A549 treated with Hydrocortisone at 1 μM for 4 hours (cell line): ENCODE data around the gene FKBP4. TPM values are rescaled to one million over a fixed set of nuclear protein-coding genes. Genes with fewer than 3 reads are reported as not detected.

Experiments used
- total RNA-seq: library from RNA; stranded (reverse); fragments of 200-300 nt; extraction: Qiagen RNA extraction; gene quantifications from 5 replicates; pipeline ENCODE4 v1.2.3, GENCODE V29; 2022

The FKBP4 gene, protein sequence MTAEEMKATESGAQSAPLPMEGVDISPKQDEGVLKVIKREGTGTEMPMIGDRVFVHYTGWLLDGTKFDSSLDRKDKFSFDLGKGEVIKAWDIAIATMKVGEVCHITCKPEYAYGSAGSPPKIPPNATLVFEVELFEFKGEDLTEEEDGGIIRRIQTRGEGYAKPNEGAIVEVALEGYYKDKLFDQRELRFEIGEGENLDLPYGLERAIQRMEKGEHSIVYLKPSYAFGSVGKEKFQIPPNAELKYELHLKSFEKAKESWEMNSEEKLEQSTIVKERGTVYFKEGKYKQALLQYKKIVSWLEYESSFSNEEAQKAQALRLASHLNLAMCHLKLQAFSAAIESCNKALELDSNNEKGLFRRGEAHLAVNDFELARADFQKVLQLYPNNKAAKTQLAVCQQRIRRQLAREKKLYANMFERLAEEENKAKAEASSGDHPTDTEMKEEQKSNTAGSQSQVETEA
- 90.9 to 103 TPM (median 98.7 TPM) in 5 replicates for total RNA-seq

DNA sequence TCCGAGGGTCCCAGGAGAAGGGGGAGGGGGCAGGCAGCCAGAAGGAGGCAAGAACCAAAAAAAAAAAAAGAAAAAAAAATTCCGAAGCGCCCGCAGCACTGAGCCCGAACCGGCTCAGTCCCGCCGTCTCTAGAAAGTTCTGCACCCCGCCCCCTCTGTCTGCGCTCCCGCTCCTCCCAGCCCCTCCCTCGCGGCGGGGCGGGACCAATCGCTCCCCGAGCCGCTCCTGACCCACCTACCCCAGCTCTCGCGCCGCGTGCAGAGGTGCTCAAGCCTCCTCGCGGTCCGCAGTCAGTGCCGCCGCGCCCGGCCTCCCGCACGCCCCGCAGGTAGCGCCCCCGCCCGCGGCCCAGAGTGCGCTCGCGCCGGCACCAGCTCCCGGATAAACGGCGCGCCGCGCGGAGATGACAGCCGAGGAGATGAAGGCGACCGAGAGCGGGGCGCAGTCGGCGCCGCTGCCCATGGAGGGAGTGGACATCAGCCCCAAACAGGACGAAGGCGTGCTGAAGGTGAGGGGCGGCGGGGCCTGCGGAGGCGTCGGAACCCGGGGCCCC, at the start of gene FKBP4:
TSS of gene FKBP4 (plus strand) at position 235 of the 554 bp plus-strand sequence. CDS start at position 405, 170 bp downstream.

DNA sequence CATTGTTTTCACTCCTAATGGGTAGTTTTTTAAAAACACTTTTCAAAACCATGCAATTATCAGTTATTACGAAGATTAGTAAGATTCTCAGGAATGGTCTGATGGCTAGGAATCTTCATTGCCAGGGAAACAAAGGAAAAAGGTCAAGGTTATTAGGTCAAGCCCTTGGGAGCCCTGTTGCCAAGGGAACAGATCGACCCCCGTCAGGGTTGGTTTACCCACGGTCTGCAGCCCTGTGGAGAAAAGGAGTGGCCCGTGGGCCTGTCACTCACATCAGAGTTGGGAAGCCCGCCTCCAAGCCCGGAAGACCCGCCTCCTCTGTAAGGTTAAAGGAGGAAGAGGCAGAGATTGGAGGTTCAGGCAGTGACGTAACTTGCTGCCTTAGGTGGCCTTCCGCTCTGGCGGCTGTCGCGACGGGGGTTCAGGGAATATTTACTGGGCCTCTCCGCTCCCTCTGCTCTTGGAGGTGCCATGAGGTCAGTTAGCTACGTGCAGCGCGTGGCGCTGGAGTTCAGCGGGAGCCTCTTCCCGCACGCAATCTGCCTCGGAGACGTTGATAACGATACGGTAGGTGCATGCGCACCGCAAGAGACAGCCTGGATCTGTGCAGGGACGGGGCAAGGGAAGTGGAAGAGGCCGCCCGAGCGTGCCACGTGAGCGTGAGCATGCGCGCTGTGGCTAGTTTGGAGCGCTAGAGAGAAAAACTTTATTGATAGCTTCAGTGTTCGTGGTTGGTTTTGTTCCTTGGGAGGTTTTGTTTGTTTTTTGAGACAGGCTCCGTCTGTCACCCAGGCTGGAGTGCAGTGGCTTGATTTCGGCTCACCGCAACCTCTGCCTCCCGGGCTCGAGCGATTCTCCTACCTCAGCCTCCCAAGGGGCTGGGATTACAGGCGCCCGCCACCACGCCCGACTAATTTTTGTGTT, 17.8 kb downstream of the FKBP4 start, which contains the start of gene ITFG2:
TSS of gene ITFG2 (plus strand) at position 379 of the 924 bp plus-strand sequence. CDS start at position 472, 93 bp downstream.

DNA sequence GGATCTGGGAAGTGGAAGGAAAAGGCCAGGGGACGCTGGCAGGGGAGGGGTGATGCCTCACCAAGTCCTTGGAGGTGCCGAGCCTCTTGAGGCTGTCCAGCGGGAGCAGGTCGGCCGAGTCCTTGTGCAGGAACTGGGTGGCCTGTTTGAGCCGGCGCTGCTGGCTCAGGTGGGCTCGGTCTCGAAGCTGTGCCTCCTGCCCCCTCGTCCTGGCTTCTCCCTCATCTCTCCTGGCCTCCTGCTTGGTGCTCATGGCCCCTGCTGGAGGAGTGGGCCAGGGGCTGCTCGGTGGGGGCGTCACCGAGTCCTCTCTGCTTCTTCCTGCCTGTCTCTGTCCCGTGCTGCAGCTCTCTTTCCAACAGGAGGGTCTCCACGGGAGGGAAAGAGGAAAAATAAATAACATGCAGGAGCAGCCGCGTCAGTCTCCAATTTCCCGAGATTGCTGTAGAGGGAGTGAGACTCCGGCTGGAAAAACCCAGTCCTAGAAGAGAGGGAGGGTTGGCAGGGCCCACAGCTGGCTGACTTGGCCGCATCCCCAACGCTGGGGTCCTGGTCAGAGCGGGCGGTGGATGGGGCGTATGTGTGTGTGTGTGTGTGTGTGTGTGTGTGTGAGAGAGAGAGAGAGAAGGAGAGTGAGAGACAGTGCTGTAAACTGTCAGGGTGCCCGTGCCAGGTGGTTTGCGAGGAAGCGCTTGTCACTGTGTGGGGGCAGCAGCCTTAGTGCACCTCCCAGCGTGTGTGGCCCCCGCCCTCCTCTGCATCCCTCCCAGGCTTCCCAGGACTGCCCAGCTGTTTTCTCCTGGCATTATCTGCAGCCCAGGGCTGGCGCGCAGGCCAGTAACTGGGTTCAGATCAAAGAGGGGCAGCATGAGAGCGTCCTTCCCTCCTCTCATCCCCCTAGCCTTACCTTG, 40.1 kb downstream of the FKBP4 start, which contains the start of gene NRIP2:
TSS of gene NRIP2 (minus strand) at position 455 of the 911 bp plus-strand sequence. CDS start at position 403, 52 bp downstream.

Other genes with a start within 250 kb of the FKBP4 start
- 13.3 to 16.5 TPM (median 14.6 TPM) in 5 replicates for gene ITFG2, start 17.7 kb downstream of the FKBP4 start, total RNA-seq
- not detected in 5 replicates for gene NRIP2, start 40.1 kb downstream of the FKBP4 start, total RNA-seq
- not detected in 5 replicates for gene TEX52, start 62.1 kb downstream of the FKBP4 start, total RNA-seq
- 84.5 to 96.5 TPM (median 91.4 TPM) in 5 replicates for gene FOXM1, start 82.2 kb downstream of the FKBP4 start, total RNA-seq
- 42.0 to 50.7 TPM (median 47.4 TPM) in 5 replicates for gene RHNO1, start 82.3 kb downstream of the FKBP4 start, total RNA-seq
- 14.6 to 22.7 TPM (median 19.0 TPM) in 5 replicates for gene TULP3, start 95.9 kb downstream of the FKBP4 start, total RNA-seq
- gene TEAD4, start 164.4 kb downstream of the FKBP4 start, total RNA-seq = 41.8 to 46.4 TPM (median 46.1 TPM) in 5 replicates